Measurements from ENCODE around the gene LY86.

Gene LY86

DNA sequence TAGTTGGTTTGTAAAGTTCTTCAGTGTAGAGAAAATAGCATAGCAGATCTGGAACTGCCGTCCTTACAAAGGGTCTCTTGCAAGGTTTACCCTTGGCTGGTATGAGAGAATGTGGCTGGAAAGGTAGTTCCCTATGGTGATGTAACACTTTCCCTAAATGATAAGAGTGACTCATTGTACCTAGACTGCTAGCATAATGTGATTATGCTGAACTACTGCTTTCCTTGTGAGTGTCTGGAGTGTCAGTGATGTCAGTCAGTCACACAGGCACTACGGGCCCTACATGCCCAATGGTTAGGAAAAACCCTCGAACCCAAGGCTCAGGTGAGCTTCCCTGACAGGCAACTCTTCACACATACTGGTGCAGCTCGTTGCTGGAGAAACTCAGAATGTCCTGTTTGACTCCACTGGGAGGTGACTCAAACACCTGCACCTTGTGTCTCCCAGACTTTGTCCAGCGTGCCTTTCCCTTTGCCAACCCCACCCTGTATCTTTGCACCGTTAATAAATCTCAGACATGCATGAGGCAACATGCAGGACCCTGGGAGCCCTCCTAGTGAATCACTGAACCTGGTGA is 28.4 kb upstream of the LY86 start:
- Histone ChIP-seq H3K36me3 (replicated peaks) (no peaks in the 10 kb centered on the region), H3K4me1 (no peaks in the 10 kb centered on the region), H3K9me3 (no peaks in the 10 kb centered on the region), H3K4me3 (no peak overlapping the region), H3K27me3 (ENCODE audit: low read depth) (peaks cover 6% of the 10 kb centered on the region; the same call in 1 of the 2 replicates)
- DNase-seq (ENCODE audit: low spot score in 2 of 2): no peak
- in situ Hi-C loops (cut with MboI; ENCODE audit: low sequenced_read_pairs): no loop called here

- Histone ChIP-seq H3K4me3 (no peak overlapping the region), H3K36me3 (replicated peaks) (no peaks in the 10 kb centered on the region), H3K9me3 (no peaks in the 10 kb centered on the region), H3K27me3 (ENCODE audit: low read depth) (peaks cover 6% of the 10 kb centered on the region; the same call in 1 of the 2 replicates), H3K4me1 (no peaks in the 10 kb centered on the region)
- DNase-seq (ENCODE audit: low spot score in 2 of 2): no peak
- in situ Hi-C loops (cut with MboI; ENCODE audit: low sequenced_read_pairs): no loop called here
Measured at GRCh38 chr6:6560909-6561308, 27.6 kb upstream of the LY86 start.

GRCh38 chr6:6564154-6564553 is 24.4 kb upstream of the LY86 start:
- H3K4me1 ChIP-seq: no peaks in the 10 kb centered on the region
- H3K9me3 ChIP-seq: no peaks in the 10 kb centered on the region
- H3K27me3 ChIP-seq (ENCODE audit: low read depth): no peaks in the 10 kb centered on the region; the same call in 1 of the 2 replicates
- in situ Hi-C loops (cut with MboI; ENCODE audit: low sequenced_read_pairs): no loop called here
- no peak overlapping the region for H3K4me3 ChIP-seq
- DNase-seq (ENCODE audit: low spot score in 2 of 2): no peak
- H3K36me3 ChIP-seq (replicated peaks): no peaks in the 10 kb centered on the region

DNA sequence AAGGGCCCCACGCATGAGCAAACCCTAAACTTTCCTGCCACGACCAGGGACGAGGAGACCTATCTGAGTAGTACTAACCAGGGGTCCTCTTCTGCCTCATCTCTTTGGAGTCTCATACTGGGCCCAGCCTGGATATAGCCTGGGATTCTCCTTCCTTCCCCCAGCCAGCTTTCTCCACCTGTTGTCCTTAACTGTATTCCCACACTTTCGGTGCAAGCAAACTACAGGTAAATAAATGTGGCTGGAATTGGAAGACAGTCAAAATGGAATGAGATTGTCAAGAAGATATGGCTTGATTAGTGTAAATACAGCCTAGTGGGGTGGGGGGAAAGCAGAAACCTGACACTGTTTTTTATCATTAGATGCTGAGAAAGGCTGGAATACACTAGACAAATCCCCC is 23.5 kb upstream of the LY86 start:
- in situ Hi-C loops (cut with MboI; ENCODE audit: low sequenced_read_pairs): no loop called here
- Histone ChIP-seq H3K4me1 (no peaks in the 10 kb centered on the region), H3K4me3 (no peak overlapping the region), H3K9me3 (no peaks in the 10 kb centered on the region), H3K36me3 (replicated peaks) (no peaks in the 10 kb centered on the region), H3K27me3 (ENCODE audit: low read depth) (no peaks in the 10 kb centered on the region)
- DNase-seq (ENCODE audit: low spot score in 2 of 2): no peak

- no peak overlapping the region for H3K4me3 ChIP-seq
- no peaks in the 10 kb centered on the region for H3K4me1 ChIP-seq
- no peaks in the 10 kb centered on the region for H3K36me3 ChIP-seq (replicated peaks)
- no peaks in the 10 kb centered on the region for H3K27me3 ChIP-seq (ENCODE audit: low read depth)
- DNase-seq (ENCODE audit: low spot score in 2 of 2): no peak
- in situ Hi-C loops (cut with MboI; ENCODE audit: low sequenced_read_pairs): no loop called here
- H3K9me3 ChIP-seq: no peaks in the 10 kb centered on the region
Measured at GRCh38 chr6:6565488-6565887, 23.0 kb upstream of the LY86 start.

- H3K9me3 ChIP-seq: no peaks in the 10 kb centered on the region
- no peaks in the 10 kb centered on the region for H3K4me1 ChIP-seq
- no peak overlapping the region for H3K4me3 ChIP-seq
- in situ Hi-C loops (cut with MboI; ENCODE audit: low sequenced_read_pairs): no loop called here
- no peak for DNase-seq (ENCODE audit: low spot score in 2 of 2)
- H3K36me3 ChIP-seq (replicated peaks): no peaks in the 10 kb centered on the region
- no peaks in the 10 kb centered on the region for H3K27me3 ChIP-seq (ENCODE audit: low read depth)
Measured at GRCh38 chr6:6566766-6567165, 21.8 kb upstream of the LY86 start.

- Histone ChIP-seq H3K36me3 (replicated peaks) (no peaks in the 10 kb centered on the region), H3K9me3 (no peaks in the 10 kb centered on the region), H3K27me3 (ENCODE audit: low read depth) (no peaks in the 10 kb centered on the region), H3K4me3 (no peak overlapping the region), H3K4me1 (no peaks in the 10 kb centered on the region)
- DNase-seq (ENCODE audit: low spot score in 2 of 2): no peak
- in situ Hi-C loops (cut with MboI; ENCODE audit: low sequenced_read_pairs): no loop called here
Measured at GRCh38 chr6:6569096-6569810, 19.3 kb upstream of the LY86 start.

GRCh38 chr6:6569811-6570164 is 18.7 kb upstream of the LY86 start:
- in situ Hi-C loops (cut with MboI; ENCODE audit: low sequenced_read_pairs): no loop called here
- H3K4me3 ChIP-seq: no peak overlapping the region
- H3K9me3 ChIP-seq: no peaks in the 10 kb centered on the region
- no peaks in the 10 kb centered on the region for H3K36me3 ChIP-seq (replicated peaks)
- DNase-seq (ENCODE audit: low spot score in 2 of 2): no peak
- H3K27me3 ChIP-seq (ENCODE audit: low read depth): no peaks in the 10 kb centered on the region
- no peaks in the 10 kb centered on the region for H3K4me1 ChIP-seq

GRCh38 chr6:6570929-6571671 is 17.4 kb upstream of the LY86 start:
- Histone ChIP-seq H3K4me1 (no peaks in the 10 kb centered on the region), H3K9me3 (no peaks in the 10 kb centered on the region), H3K27me3 (ENCODE audit: low read depth) (no peaks in the 10 kb centered on the region), H3K4me3 (no peak overlapping the region), H3K36me3 (replicated peaks) (no peaks in the 10 kb centered on the region)
- DNase-seq (ENCODE audit: low spot score in 2 of 2): no peak
- in situ Hi-C loops (cut with MboI; ENCODE audit: low sequenced_read_pairs): no loop called here

DNA sequence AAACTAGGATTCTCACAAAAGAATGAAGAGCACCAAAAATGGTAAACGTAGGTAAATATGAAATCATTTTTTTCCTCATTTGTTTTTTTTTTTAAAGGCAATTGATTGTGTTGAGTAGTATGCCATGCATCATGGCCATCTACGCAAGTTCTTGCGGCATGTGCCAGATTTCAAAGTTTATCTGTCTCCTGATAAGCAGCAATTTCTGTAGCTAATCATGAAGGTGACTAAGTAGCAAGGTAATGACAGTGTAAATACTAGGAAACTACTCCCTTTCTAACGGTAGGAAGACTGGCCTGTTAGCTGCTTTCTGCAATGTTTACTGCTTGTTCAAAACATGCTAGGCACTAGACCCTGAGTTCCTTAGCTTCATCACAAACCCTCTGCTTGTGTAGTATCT is 13.4 kb upstream of the LY86 start:
- no peaks in the 10 kb centered on the region for H3K9me3 ChIP-seq
- DNase-seq (ENCODE audit: low spot score in 2 of 2): no peak
- in situ Hi-C loops (cut with MboI; ENCODE audit: low sequenced_read_pairs): no loop called here
- H3K36me3 ChIP-seq (replicated peaks): no peaks in the 10 kb centered on the region
- H3K27me3 ChIP-seq (ENCODE audit: low read depth): no peaks in the 10 kb centered on the region
- no peaks in the 10 kb centered on the region for H3K4me1 ChIP-seq
- no peak overlapping the region for H3K4me3 ChIP-seq

GRCh38 chr6:6577735-6578134 is 10.8 kb upstream of the LY86 start:
- no peak overlapping the region for H3K4me3 ChIP-seq

GRCh38 chr6:6579281-6579680 is 9.2 kb upstream of the LY86 start:
- in situ Hi-C loops (cut with MboI; ENCODE audit: low sequenced_read_pairs): no loop called here
- H3K4me3 ChIP-seq: no peak overlapping the region
- H3K4me1 ChIP-seq: no peaks in the 10 kb centered on the region
- H3K27me3 ChIP-seq (ENCODE audit: low read depth): no peaks in the 10 kb centered on the region
- H3K9me3 ChIP-seq: no peaks in the 10 kb centered on the region
- no peak for DNase-seq (ENCODE audit: low spot score in 2 of 2)
- H3K36me3 ChIP-seq (replicated peaks): no peaks in the 10 kb centered on the region

More at GRCh38 chr6:6577735-6578134, 10.8 kb upstream of the LY86 start:
- no peak for DNase-seq (ENCODE audit: low spot score in 2 of 2)
- H3K27me3 ChIP-seq (ENCODE audit: low read depth): no peaks in the 10 kb centered on the region
- H3K36me3 ChIP-seq (replicated peaks): no peaks in the 10 kb centered on the region
- in situ Hi-C loops (cut with MboI; ENCODE audit: low sequenced_read_pairs): no loop called here
- no peaks in the 10 kb centered on the region for H3K4me1 ChIP-seq
- no peaks in the 10 kb centered on the region for H3K9me3 ChIP-seq

GRCh38 chr6:6580225-6580856 is 8.2 kb upstream of the LY86 start:
- no peaks in the 10 kb centered on the region for H3K9me3 ChIP-seq
- H3K27me3 ChIP-seq (ENCODE audit: low read depth): no peaks in the 10 kb centered on the region
- no peak for DNase-seq (ENCODE audit: low spot score in 2 of 2)
- no peaks in the 10 kb centered on the region for H3K36me3 ChIP-seq (replicated peaks)
- no peak overlapping the region for H3K4me3 ChIP-seq
- in situ Hi-C loops (cut with MboI; ENCODE audit: low sequenced_read_pairs): no loop called here
- no peaks in the 10 kb centered on the region for H3K4me1 ChIP-seq

- no peaks in the 10 kb centered on the region for H3K9me3 ChIP-seq
- H3K4me1 ChIP-seq: no peaks in the 10 kb centered on the region
- H3K27me3 ChIP-seq (ENCODE audit: low read depth): no peaks in the 10 kb centered on the region
- no peak for DNase-seq (ENCODE audit: low spot score in 2 of 2)
- in situ Hi-C loops (cut with MboI; ENCODE audit: low sequenced_read_pairs): no loop called here
- H3K36me3 ChIP-seq (replicated peaks): no peaks in the 10 kb centered on the region
- H3K4me3 ChIP-seq: no peak overlapping the region
Measured at GRCh38 chr6:6581054-6581453, 7.5 kb upstream of the LY86 start.
